ENCODE measurements around the gene STC2. TPM values are rescaled to one million over a fixed set of nuclear protein-coding genes. Genes with fewer than 3 reads are reported as not detected.

STC2 gene
- total and polyA plus RNA-seq, 2 of the 8 experiments (the other 6 are each of a cell fraction or from before 2014, with no cell fraction given): 26.4 to 53.1 TPM

DNA sequence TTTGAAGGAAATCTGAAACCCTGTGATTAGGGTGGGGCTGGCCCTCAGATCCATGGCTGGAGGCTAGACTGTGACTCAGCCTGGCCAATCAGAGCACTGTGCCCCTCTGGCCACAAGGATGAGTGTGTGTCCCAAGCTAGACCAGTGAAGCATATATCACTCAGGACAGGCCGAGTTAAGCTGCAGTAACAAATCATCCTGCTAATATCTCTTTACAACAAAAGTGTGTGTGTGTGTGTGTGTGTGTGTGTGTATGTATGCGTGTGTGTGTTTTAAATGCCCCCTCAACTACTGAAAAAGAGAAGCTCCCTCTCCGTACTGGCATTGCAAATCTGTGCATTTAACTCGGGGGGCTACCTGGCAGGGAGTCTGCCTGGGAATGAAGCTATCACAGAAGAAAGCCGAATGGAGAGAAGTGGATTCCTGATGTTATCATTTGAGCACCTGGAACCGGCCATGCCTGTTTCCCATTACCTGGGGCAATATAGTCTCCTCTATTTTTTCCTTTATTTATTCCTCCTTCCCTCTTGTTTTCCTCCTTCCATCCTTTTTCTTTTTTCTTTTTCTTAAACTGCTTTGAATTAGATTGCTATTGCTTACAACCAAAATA is 25.6 kb downstream of the STC2 start (continued):
- TF ChIP-seq, protein P1, sequence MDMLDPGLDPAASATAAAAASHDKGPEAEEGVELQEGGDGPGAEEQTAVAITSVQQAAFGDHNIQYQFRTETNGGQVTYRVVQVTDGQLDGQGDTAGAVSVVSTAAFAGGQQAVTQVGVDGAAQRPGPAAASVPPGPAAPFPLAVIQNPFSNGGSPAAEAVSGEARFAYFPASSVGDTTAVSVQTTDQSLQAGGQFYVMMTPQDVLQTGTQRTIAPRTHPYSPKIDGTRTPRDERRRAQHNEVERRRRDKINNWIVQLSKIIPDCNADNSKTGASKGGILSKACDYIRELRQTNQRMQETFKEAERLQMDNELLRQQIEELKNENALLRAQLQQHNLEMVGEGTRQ (IDR thresholded peaks at IDR 0.05; ENCODE audit: low read length): no peak
- TF ChIP-seq ZNF274 (IDR thresholded peaks at IDR 0.05; ENCODE audit: borderline replicate concordance, extremely low read depth, low read length) (no peak), RNF2 (IDR thresholded peaks at IDR 0.05; ENCODE audit: borderline replicate concordance, low read depth, low read length, missing control alignments, poor library complexity, severe bottlenecking) (no peak), HDAC6 (IDR thresholded peaks at IDR 0.05; ENCODE audit: low read depth, low read length) (no peak), YY1 (IDR thresholded peaks at IDR 0.05; ENCODE audit: low read depth, low read length) (no peak), PHF8 (conservative IDR thresholded peaks at IDR 0.05; ENCODE audit: low read depth, low read length) (no peak)
